HG02852 (cell line): ENCODE data around the gene PRDM1.

ENCODE experiments used
- ATAC-seq: cut with Tn5 transposase; IDR thresholded peaks from one replicate; pipeline ENCODE4 v1.9.1; 2021; ENCODE audit warnings: mild to moderate bottlenecking, moderate library complexity; ENCODE audit not compliant: unreplicated experiment

Gene PRDM1

GRCh38 chr6:106069478-106069877, 16.7 kb upstream of the PRDM1 start:
- ATAC-seq, result no peak

GRCh38 chr6:106070636-106071035, 15.5 kb upstream of the PRDM1 start:
- ATAC-seq, result no peak

DNA sequence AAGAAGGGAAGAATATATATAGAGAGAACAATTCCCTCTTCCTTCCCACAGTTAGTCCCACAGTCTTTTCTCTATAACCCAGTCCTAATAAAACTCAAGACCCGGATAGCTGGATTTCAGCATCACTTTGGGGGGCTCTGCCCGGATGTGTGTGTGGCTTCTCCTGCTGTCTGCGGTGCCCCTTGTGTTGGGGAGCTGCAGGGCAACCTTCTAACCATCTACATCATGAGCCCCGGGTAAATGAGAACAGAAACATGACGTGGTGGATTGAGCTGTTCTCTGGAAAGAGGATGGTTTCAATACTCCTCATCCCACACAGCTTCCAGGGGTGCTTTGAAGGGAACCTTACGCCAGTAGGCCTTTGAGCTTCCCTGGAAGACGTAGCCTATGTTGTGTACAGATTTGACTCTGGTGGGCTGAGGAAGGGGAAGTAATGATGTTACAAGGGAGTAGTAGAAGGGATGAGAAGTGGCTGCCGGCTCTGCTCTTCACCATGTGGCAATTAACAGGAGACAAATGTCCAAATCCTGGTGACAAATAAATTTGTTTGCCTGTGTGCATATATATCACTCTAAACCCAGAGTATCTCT, 13.5 kb upstream of the PRDM1 start:
- ATAC-seq, result no peak

DNA sequence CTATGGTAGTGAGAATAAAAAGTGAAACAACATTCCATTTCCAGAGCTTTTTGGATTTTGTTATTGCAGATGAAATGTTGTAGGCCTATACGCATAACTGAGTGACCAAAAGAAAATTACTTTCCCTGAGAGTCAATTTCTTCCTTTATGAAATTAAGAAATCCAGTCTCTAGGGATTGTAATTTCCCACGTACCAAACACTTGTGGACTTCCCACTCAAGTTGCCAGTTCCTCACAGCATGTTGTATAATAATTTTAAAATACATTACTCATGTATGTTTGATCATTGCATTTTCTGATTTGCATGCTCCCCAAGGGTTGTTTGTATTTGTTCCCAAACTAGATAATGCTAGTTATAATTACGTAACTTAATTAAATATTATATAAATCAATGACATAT, 12.0 kb upstream of the PRDM1 start:
- ATAC-seq, result no peak

- ATAC-seq, result no peak
These were observed 10.0 kb upstream of the PRDM1 start for GRCh38 chr6:106076139-106076538.

DNA sequence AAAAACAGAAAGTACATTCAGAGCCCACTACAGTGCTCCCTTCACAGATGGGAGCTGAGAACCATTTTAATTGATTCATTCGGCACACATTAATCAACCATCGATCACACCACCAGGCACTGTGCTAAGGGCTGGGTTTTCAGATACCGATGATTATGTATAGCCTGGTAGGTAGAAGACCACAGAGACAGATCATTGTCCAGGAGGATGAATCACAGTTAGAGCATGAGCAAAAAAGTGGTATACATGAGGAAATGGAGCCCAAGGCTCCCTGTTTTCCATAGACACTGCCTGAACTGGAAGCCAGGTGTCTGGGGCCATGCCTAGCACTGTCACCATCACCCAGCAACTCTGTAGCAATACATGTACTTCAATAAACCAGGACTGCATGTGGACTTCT, 9.0 kb upstream of the PRDM1 start:
- no peak for ATAC-seq

- ATAC-seq, result no peak
These were observed 8.3 kb upstream of the PRDM1 start for GRCh38 chr6:106077881-106078280.

GRCh38 chr6:106079961-106080762, 6.0 kb upstream of the PRDM1 start:
- ATAC-seq, result no peak

DNA sequence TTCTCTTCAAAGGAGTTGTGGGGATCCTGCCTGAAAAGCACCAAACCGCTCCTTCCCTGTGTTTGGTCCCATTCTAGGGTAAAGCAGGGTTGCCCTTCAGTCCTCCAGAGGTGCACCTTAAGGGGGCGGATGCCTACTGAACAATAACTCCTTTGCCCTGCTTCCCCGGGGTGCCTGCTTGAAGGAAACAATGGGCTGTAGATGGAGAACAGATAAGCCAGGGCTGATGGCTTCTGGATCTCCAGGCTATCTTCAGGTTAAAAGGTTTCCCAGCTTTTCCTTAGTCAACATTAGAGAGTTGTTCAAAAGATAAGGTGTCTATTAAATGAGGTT, 5.4 kb upstream of the PRDM1 start:
- ATAC-seq, result no peak

DNA sequence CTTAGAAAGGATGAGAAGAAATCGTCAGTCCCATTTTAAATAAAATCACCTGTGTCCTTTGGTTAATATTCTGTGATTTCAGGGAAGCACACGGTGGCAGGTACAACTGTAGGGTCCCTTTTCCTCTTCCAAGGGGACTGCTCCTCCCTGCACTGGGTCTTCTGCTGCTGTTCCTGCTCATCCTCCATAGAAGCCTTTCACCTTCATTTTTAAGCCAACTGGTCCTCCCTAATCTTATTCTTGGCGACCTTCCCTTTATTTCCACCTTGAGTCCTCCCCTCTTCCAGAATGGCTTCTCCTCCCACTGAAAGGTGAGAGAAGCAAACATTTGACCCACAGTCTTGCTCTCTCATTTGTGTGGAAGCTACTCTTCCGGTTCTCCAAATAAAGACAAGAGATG, 4.4 kb upstream of the PRDM1 start:
- ATAC-seq, result no peak

DNA sequence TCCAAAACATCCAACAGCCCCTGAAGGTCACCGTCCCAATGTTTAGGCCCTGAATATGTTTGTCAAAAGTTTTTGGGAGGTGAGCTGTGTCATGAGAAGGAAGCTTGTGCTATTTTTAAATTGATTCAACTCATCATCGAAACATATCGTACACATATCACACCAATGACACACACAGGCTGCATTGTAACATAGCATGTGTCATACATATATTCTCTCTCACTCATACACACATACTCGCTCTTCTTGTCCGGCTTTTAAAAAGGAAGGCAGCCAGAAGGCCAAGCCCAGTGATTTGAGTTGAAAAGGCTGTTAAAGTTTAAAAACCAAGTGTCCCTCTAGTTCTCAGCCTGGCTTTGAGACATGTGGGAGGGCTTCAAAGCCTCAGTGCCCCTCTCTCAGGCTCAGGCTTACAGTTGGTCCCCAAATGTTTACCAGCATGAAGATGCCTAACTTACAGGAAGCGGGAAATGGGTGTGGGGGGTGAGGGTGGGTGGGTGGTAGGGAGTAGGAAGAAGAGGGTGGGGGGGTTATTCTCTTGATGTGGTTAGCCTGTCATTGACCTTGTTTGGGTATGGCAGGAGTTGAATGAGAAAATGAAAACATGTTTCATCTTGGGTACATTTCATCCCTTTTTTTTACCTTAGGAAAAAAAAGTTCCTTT, 3.3 kb upstream of the PRDM1 start:
- ATAC-seq, result no peak

GRCh38 chr6:106083618-106084017, 2.5 kb upstream of the PRDM1 start:
- ATAC-seq, result no peak

DNA sequence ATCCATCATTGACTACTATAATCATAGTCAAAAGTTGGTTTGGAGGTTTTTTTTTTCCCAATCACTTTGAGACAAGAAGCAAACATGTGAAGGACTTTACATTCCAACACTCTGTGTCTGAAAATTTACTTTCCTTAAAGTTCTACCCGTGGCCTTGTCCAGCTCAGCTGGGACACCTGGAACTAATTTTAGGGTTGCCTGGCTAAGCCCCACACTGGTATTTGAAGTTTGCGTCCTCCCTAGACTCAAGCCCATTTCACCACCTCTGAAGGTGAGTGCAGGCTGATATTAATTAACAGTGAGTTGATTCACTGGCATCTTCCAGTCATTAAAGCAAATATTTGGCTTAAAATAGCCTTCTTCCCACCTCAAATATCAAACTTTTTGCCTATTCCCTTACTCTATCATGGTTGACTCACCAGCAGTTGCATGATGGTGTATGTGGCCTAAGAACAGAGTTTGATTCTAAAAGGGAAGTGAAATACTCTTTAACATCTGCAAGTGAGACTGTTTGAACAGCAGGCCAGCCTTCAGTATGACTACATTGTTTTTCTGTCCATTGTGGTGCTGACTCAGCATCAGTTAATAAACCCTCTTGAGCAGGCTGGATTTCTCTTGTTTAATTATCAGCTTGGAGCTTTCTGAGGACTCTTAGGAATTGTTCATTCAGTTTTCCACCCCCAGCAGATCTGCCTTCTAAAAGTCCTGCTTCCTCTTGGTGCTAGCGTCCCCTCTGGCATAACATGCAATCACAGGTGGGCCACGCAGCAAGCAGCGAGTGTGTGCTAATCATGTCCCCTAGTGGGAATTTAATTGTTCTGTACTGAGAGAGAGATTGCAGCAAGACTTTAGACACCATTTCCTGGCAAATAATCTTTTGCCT, 1.8 kb upstream of the PRDM1 start:
- ATAC-seq, result peak; percentile 82

DNA sequence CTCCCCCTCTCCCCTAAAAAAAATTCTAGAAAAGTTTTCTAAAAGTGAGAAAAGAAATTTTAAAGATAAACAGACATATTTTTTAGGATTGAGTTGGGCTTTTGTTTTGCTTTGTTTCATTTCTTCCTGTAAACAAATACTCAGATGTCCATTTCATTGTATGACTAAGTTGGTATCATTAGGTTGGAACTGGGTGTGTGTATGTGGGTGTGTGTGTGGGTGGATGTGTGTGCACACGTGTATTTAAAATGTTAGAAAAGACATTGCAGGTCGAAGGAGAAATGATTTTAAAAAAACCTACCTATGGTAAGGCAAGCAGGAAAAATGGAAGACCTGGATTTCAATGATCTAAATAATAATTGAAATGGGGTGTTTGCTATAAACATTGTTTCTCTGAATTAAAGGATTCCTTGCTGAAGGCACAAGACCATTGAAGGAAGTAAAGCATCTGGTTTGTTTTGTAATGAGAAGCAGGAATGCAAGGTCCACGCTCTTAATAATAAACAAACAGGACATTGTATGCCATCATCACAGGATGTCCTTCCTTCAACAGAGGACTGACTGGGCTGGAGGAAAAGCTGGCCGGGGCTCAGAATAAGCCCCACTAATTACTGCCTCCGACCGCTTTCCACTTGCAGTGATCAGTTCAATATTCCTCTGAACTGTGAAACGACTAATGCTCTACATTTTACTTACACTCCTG, 996 bp upstream of the PRDM1 start:
- no peak for ATAC-seq

DNA sequence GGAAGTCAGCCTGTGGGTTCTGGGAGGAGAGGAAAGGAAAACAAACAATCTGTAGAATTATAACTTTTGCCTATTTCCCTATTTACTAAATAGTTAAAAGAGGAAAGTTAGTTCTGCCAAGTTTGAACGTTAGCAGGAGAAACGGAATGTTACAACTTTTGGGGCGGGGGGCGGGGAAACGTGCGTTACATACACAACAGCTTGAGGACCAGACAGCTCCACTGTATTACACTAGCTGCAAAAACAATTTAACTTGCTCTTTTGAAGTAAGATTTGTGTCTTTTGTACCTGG, 498 bp upstream of the PRDM1 start:
- no peak for ATAC-seq

GRCh38 chr6:106086814-106087175, 659 bp downstream of the PRDM1 start:
- ATAC-seq, result no peak

- no peak for ATAC-seq
These were observed 1.6 kb downstream of the PRDM1 start for GRCh38 chr6:106087548-106088325.

GRCh38 chr6:106090001-106090400, 3.9 kb downstream of the PRDM1 start:
- no peak for ATAC-seq

- no peak for ATAC-seq
These were observed 6.1 kb downstream of the PRDM1 start for GRCh38 chr6:106092279-106092678.

DNA sequence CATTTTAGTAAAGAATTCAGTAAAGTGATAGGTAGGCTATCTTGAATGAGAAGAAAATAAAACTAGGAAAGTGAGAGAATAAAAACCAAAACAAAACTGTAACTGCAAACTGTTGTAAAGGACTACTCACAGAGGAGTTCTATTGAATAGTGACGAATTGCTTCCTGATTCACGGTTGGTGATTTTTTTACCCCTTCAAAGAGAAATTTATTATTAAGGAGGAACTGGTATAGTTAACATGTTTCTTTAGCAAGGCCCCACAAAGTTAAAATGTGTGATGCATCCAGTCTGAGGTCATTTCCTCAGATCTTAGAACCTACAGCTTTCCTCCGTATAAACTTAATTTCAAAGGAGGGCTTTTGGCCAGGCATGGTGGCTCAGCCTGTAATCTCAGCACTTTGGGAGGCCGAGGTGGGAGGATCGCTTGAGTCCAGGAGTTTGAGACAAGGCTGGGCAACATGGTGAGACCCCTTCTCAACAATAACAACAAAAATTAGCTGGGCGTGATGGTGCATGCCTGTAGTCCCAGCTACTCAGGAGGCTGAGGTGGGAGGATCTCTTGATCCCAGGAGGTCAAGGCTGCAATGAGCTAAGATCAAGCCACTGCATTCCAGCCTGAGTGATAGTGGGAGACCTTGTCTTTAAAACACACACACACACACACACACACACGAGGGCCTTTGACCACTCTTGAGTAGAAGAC, 8.3 kb downstream of the PRDM1 start:
- no peak for ATAC-seq
